ENCODE measurements around the gene CPAMD8. TPM values are rescaled to one million over a fixed set of nuclear protein-coding genes. Genes with fewer than 3 reads are reported as not detected.

CPAMD8 gene
- total RNA-seq, 1 donor from 2014 or later: 1.3 TPM

DNA sequence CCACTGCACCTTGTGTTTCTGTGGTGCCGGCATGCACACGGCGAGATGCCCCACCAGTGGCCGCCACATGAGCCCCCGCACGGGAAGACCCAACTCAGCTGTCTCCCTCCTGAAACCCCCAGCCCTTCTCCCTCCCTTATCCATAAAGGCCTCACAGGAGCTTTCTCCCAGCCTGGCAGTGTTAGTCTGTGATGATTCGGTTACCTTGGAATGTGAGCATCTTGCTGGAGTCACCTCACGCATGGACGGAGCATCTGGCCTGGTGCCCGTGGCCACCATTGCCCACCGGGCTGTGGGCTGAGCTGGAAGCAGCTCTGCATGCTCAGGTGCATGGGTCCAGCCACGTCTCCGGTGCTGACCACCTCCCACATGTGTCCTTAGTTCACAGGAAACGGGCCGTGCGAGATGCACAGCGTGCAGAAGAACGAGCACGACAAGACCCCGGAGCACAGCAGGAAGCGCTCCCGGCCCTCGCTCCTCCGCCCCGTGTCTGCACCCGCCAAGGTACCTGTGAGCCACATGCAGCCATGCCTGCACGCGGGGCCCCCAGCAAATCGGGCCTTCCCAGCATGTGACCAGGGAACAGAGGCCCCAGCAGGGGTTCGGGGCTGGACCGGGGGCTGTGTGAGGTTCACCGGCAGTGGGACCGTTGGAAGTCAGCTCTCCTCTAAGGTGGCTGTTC is 175.4 kb downstream of the CPAMD8 start:
- DNase-seq (ENCODE audit: low spot score) (no peak), ATAC-seq (no peak)

DNA sequence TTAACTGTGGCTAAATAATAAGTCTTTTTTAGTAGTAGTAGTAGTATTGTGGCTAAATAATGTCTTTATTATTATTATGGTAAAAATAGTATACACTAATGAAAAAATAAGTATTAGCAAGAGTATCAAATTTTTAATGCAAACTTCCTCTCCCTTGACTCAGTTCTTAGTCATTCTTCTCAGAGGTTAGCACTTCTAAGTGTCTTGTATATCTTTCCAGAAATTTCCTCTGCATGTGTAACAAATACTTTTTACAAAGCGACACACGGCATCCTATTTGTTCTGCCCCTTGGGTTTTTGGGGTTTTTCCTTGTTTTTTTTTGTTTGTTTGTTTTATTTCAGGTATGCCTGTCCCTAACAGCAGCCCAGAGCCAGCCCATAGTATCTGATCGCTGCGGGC is 176.5 kb downstream of the CPAMD8 start:
- ATAC-seq (no peak), DNase-seq (ENCODE audit: low spot score) (no peak)

DNA sequence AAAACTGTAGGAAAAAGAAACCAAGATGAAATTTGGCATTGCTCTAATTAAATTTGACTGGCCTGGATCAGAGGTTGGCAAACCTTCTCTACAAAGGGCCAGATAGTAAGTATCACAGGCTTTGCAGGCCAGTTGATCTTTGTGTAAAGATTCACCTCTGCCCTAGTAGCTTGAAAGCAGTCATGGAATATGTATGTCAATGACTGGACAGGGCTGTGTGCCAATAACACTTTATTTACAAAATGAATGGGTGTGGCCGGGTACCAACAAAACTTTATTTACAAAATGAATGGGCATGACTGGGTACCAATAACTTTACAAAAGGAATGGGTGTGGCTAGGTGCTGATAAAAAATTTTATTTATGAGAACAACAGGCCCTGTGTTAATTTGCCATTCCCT is 177.4 kb downstream of the CPAMD8 start:
- no peak for DNase-seq (ENCODE audit: low spot score)
- no peak for ATAC-seq

DNA sequence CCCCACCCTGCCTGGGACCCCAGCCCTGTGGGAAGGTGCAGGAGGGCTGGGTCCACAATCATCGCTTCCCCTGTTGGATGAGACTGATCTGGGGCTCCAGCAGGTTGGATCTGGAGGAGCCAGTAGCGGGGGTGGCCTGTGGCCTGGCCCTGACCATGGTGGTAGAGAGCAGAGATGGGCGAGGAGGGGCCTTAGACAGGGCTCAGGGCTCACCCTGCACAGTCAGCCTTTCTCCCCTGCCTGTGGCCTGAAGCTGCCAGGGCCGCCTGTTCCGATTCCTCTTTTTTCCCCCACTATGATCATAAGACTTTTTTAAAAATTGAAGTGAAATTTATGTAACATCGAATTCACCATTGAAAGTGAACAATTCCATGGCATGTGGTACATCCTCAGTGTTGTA is 179.2 kb downstream of the CPAMD8 start:
- DNase-seq (ENCODE audit: low spot score): no peak
- peak; percentile 52 for ATAC-seq

DNA sequence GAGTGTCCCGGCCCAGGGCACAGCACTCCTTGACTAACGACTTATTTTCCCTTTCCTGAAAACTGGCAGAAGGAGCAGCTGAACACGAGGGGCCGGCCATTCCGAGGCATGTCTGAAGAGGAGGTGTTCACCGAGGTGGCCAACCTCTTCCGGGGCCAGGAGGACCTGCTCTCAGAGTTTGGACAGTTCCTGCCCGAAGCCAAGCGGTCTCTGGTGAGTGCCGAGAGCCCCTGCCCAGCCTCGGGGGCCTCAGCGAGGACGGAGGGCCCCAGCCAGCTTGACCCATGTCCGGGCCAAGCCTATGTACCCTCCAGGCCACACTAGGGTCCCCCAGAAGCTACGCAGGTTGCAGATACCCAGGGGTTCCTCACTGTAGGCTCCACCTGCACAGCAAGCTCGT is 179.7 kb downstream of the CPAMD8 start:
- ATAC-seq (no peak), DNase-seq (ENCODE audit: low spot score) (no peak)

Other genes starting within 250 kb of the CPAMD8 start
- 15.0 TPM for gene SIN3B, start 197.4 kb downstream of the CPAMD8 start, total RNA-seq
- gene F2RL3, start 137.8 kb downstream of the CPAMD8 start, total RNA-seq: 0.15 TPM
- 5.1 TPM for gene HAUS8, start 48.6 kb upstream of the CPAMD8 start, total RNA-seq
- 28.9 TPM for gene MYO9B, start 49.0 kb upstream of the CPAMD8 start, total RNA-seq
- gene USE1, start 188.5 kb upstream of the CPAMD8 start, total RNA-seq: 19.9 TPM
- gene OCEL1, start 199.4 kb upstream of the CPAMD8 start, total RNA-seq: 63.0 TPM
- 126 TPM for gene NR2F6, start 219.1 kb upstream of the CPAMD8 start, total RNA-seq
- gene USHBP1, start 237.9 kb upstream of the CPAMD8 start, total RNA-seq: 1.6 TPM
- 41.0 TPM for gene BABAM1, start 240.6 kb upstream of the CPAMD8 start, total RNA-seq